Left renal pelvis (tissue), 4 donors: ENCODE measurements around the gene KLK15. TPM values are rescaled to one million over a fixed set of nuclear protein-coding genes. Genes with fewer than 3 reads are reported as not detected.

Experiments used
- DNase-seq, 4 donors: peaks; one replicate each; pipeline ENCODE4 v3.0.0-alpha.2; 2013; ENCODE audit warnings: low read depth in 4 of 4, low spot score in 3 of 4
- polyA plus RNA-seq, 4 donors: library from polyadenylated mRNA; unstranded; fragments of 120-200 nt; gene quantifications; one replicate each; pipeline ENCODE4 v1.2.1, GENCODE V29; 2013; ENCODE audit not compliant: insufficient read length in 4 of 4

Gene KLK15
- polyA plus RNA-seq: not detected

GRCh38 chr19:50833117-50833801 is at the start of gene KLK15:
TSS of gene KLK15 (minus strand) at chr19:50833574. CDS start at chr19:50831492, 2,082 bp downstream.
- DNase-seq: no peak

GRCh38 chr19:50882188-50882587 is 48.8 kb upstream of the KLK15 start:
- no peak for DNase-seq

GRCh38 chr19:50880241-50880640 is 46.9 kb upstream of the KLK15 start:
- no peak for DNase-seq

GRCh38 chr19:50878851-50879250 is 45.5 kb upstream of the KLK15 start:
- no peak for DNase-seq

GRCh38 chr19:50877338-50877737 is 44.0 kb upstream of the KLK15 start:
- DNase-seq: no peak

GRCh38 chr19:50876456-50876855 is 43.1 kb upstream of the KLK15 start:
- no peak for DNase-seq

GRCh38 chr19:50875795-50876422 is 42.5 kb upstream of the KLK15 start:
- no peak for DNase-seq

GRCh38 chr19:50874211-50874610 is 40.8 kb upstream of the KLK15 start:
- no peak for DNase-seq

GRCh38 chr19:50873056-50873455 is 39.7 kb upstream of the KLK15 start, which contains the start of gene KLK2:
TSS of gene KLK2 (plus strand) at chr19:50873439. CDS start at chr19:50873474, 35 bp downstream.
- DNase-seq: no peak

- DNase-seq: no peak
These were observed 37.2 kb upstream of the KLK15 start for GRCh38 chr19:50870417-50871089.

GRCh38 chr19:50869479-50869878 is 36.1 kb upstream of the KLK15 start:
- no peak for DNase-seq

- no peak for DNase-seq
These were observed 28.3 kb upstream of the KLK15 start for GRCh38 chr19:50861496-50862286.

GRCh38 chr19:50861010-50861409 is 27.6 kb upstream of the KLK15 start:
- no peak for DNase-seq

- no peak for DNase-seq
These were observed 26.5 kb upstream of the KLK15 start for GRCh38 chr19:50859849-50860248.

GRCh38 chr19:50858886-50859285 is 25.5 kb upstream of the KLK15 start:
- no peak for DNase-seq

GRCh38 chr19:50857366-50857765 is 24.0 kb upstream of the KLK15 start:
- DNase-seq: no peak

GRCh38 chr19:50854636-50855410 is 21.4 kb upstream of the KLK15 start, which contains the start of gene KLK3:
TSS of gene KLK3 (plus strand) at chr19:50854915. CDS start at chr19:50854956, 41 bp downstream.
- no peak for DNase-seq

GRCh38 chr19:50851620-50852019 is 18.2 kb upstream of the KLK15 start:
- DNase-seq: no peak

- DNase-seq: no peak
These were observed 17.4 kb upstream of the KLK15 start for GRCh38 chr19:50850738-50851137.

GRCh38 chr19:50844296-50844935 is 11.0 kb upstream of the KLK15 start:
- no peak for DNase-seq
